Stimulated activated CD8-positive, alpha-beta memory T cell treated with anti-CD3 and anti-CD28 coated beads, Interleukin-7, amount 100 ng/mL, for 48 hours (primary cell): ENCODE data around the gene FAM216B.
"Not testable (repeated sequence)": the region's sequence is repeated elsewhere in the genome, so short reads cannot be mapped to it uniquely, and the experiment has no call there.

Experiments used
- DNase-seq, 2 donors: peaks; one replicate each; pipeline ENCODE4 v3.0.0-alpha.2; 2020; ENCODE audit warnings: low read depth in 1 of 2; ENCODE audit errors: extremely low read depth in 1 of 2

Gene FAM216B

DNA sequence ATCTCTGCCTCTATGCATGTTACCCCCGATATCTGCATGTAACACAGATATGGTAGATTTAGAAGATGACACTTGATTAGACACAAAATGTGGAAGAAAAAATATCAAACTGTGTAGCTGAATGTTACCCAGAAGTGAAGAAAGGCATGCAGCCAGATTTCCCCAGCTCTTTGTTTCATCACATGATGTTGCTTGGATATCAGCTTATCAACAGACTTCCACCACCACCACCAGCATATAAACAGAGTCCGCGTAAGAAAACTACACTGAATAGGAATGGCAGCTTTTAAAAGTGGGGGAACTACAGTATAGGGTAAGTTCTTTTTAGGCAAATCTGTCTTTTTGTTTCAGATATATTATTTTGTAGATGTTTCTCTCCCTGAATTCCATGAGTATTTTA, at the start of gene FAM216B:
Gene FAM216B (plus strand): TSS at position 233 of the 400 bp plus-strand sequence. CDS start 2,484 bp downstream, outside the sequence.
- DNase-seq, result no peak

DNA sequence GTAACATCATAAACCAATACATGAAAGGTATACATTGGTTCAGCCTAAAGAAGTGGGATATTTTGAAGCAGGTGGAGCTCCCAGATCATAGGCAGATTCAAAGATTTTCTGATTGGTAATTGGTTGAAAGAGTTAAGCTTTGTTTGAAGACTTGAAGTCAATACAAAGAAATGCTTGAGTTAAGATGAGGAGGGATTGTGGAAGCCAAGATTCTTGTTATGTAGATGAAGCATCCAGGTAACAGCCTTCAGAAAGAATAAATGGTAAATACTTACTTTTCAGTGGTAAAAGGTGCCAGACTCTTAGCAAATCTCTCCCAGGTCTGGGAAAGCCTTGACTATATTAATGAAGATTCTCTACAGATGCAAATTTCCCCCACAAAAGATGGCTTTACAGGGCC, 49.3 kb upstream of the FAM216B start:
- no peak for DNase-seq

DNA sequence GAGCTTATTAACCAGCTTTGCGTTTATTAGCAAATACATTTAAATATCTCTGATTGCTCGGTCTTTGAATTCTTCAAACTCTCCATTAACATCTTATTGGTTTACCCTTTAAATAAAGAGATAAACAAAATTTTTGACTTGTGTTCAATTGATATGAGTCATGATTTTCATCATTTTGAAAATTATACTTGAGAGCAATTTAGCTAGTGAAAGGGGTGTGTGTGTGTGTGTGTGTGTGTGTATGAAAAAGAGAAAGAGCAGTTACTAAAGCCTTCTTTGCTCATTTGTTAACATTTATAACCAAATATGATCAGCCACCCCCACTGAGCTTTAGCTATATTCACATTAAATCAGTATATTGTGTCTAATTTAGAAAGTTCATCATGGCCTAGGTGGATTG, 48.3 kb upstream of the FAM216B start:
- DNase-seq, result no peak

DNA sequence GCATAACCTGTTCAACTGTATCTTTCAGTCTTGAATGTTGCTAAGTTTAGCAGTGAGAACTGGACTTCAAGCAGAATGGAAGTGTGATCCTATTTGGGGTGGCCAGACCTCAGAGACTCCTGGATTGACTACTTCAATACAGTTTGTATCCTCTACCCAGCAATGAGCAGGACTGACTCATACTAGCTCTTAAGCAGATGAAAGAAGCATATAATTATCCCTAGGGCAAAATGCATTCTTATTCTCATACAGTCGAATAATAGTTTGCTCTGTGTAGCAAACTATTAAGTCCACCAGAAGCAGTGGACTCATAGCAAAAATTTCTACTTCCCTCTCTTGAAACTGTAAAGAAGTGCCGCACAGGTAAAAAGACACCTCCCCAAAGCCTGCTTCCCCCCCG, 46.4 kb upstream of the FAM216B start:
- no peak for DNase-seq

DNA sequence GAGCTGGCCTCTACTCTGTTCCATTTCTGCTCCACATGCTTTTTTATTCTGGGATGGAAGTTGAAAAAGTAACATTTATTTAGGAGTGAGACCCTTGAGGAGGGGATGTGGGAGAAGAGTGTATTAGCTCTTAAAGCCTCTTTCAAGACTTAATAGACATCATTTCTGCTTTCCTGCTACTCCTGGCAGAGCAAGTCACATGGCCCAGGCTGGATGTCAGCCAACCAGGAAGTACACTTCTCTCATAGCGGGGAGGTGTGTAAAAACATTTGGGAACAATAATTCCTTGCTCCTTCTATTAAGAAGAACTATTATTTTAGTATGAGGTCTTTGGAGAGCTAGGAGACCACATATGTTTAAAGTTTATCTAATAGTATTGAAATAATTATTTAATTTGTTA, 40.6 kb upstream of the FAM216B start:
- no peak for DNase-seq

DNA sequence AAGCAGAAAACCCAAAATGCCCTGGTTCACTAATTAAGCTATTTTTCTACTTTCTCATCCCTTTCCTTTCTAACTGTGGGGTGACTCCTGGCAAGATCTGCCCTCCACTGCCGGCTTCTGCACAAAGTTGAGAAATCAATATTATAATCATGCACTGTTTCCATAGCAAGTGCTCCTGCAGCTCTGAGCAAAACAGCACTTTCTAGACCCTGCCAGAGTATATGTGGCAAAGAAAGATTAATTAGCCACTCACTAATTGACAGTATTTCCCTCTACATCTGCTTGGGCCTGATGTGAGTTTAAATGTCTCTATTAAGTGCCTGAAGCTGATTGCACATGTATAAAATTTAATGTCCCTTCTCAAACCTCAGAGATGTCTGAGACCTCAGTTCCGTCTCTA, 39.5 kb upstream of the FAM216B start:
- no peak for DNase-seq

DNA sequence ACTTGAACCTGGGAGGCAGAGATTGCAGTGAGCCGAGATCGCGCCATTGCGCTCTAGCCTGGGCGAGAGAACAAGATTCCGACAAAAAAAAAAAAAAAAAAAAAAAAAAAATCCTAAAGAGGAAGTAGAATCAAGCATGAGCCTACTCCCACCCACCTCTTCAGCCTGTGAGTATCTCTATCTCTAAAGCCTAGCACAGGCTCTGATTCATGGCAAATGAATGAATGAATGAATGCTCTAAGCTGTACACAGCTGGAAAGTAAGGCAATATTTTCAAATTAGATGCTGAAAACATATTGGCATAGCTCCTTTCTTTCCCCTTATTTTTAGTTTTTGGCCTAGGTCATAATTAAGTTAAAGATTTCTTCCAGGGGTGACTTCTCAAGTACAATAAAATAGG, 35.7 kb upstream of the FAM216B start:
- no peak for DNase-seq

DNA sequence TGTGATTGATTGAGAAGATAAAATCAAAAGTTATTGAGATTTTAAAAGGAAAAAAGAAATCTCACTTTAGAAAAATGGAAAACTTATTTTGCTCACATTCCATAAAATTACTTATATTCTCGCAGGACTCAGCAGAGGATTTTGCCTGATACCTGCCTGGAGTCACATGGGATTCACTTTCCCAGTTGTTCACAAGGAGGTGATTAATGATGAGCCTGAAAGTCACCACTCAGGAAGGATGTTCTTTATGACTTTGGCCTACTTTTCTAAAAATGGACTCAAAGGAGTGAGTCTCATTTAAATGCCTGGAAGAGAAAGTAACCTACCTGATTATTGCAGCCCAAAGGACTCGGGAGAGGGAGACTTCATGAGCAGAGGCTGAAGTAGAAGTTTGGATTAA, 34.5 kb upstream of the FAM216B start:
- no peak for DNase-seq

DNA sequence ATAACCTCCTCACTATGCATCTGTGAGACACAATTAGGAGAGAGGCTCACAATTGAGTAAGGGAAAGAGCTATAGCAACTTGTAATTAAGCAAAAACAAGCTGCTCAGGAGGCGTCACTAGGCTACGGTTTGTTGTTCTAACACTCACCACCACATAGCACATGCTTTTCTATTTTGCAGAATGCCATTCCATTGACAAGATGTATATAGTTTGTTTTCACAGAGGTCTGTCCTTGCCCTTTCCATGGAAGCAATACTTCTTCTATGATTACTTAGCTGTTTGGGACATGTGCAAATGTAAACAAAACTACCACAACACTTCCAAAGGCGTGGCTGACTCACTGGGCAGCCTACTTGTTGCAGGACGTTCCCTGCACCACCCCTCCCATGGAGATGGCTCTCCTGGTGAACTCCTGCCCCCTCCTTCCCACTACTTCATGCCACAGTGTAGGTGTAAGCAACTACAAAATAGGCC, 33.9 kb upstream of the FAM216B start:
- DNase-seq, result no peak

DNA sequence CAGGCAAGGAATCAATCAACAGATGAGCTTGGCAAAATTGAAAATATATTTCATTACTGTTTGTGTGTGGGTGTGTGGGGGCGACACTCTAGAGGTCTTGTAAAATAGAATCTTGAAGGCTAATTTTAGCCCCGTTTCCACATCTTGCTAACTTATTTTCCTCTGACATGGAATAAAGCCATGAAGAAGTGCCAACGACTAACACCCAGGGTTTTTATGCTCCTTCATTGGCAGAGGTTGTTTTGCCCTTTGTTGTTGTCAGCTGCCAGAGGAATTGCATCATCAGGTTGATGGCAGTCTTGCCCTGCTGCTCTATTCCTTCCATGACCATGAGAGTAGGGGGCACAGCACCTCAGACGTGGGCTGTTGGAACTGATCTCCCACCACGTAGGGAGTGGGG, 30.6 kb upstream of the FAM216B start:
- no peak for DNase-seq

DNA sequence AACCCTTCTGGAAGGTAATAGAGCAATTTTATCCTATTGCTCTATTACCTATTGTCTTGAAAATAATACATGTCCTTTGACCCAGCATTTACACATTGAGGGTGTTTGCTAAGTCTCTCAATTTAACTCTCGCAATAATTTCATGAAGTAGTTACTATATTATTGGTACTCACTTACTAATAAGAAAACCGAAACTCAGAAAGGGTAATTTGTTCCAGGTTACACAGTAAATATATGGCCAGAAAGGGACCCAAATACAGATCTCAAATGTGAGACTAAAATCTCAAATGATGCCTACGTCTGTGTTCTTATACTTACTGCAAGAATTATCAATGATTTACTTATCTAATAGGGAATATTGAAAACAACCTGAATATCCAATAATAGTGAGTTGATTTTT, 29.7 kb upstream of the FAM216B start:
- no peak for DNase-seq

DNA sequence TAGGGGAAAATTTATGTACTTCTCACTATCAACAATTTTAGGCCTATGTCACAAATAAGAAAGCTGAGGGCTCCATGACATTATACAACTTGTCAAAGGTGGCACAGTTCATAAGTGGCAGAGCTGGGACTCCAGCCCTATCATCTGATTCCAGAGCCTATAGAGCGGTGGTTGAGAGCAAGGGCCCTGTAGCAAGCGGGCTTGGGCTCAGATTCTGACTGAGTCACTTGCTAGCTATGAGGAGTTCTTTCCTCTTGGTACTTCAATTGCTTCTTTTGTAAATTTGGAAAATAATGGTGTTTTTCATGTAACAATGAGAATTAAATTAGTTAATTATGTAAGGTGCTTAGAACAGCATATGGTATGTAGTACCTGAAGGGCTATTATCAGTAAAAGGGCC, 28.7 kb upstream of the FAM216B start:
- DNase-seq, result no peak

DNA sequence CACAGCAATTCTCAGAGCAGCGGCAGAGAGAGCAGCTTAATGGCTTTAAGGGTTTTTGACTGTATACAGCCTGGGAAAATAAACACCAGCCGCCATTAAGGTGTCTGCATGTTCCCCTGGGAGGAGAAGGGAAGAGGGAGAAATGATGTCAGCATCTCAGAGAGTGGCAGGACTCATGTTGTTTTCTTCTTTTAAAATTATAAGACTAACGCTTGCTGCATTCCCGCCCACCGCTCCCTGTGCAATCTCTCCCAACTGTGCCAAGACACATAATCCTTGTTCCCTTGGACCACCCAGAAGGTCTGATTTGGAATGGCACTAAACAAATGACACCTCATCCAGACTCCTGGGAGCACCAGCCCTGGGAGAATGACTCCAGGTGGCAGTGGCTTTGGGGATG, 27.7 kb upstream of the FAM216B start:
- no peak for DNase-seq

DNA sequence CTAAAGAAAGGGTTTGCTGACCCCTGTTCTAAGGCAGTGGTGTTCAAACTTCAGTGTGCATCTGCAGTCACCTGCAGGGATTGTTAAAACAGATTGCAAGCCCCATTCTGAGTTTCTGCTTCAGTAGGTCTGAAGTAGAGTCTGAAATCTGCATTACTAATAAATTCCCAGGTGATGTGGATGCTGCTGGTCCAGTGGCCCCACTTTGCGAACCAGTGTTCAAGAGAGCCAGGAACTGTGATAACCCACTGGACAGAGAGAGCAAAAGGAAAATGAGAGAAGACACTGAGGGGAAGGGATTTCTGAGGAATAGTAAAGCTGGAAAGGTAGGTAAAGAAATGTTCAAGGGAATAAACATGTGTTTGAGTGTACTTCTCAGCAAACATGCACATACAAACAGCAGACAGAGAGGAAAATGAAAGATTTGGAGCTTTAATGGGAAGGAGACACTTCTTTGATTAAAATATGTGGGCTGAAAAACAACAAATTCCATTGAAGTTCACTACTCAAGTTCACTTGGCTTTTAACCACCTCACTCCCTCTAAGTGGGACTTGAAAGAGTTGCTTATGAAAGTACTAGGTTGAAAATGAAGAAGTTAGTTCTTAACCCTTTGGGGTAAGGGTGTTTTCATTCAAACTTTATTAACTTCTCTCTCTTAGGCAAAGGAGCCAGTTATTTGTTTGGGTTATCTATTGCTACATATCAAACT, 26.4 kb upstream of the FAM216B start:
- DNase-seq, result no peak

DNA sequence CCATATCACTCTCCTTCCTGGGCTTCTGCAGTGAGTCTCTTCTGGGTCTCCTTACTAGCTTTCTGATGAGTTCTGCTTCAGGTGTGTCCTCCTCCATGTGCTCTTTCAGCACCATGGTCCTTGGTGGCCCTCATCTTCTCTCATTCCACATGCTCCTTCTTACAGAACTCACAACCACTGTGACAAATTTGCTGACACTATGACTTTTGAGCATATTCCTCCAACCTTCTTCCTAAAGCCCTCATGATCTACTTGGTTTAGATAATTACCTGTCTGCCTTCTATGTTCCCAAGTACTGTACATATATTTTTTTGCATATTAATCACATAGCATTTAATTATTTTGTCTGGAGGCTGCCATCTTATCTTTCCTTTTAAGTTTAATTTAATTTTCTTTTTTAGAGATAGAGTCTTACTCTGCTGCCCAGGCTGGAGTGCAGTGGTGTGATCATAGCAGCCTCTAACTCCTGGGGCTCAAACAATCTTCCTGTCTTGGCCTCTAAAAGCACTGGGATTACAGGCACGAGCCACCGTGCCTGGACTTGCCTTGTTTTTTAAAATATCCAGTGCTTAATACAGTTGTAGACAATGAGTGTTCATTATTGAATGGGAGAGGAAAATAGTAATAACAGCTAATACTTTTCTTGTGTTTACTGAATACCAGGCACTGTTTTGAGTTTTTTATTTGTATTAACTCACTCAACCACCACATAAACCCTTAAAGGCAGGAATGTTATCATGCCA, 23.5 kb upstream of the FAM216B start:
- DNase-seq, result no peak

DNA sequence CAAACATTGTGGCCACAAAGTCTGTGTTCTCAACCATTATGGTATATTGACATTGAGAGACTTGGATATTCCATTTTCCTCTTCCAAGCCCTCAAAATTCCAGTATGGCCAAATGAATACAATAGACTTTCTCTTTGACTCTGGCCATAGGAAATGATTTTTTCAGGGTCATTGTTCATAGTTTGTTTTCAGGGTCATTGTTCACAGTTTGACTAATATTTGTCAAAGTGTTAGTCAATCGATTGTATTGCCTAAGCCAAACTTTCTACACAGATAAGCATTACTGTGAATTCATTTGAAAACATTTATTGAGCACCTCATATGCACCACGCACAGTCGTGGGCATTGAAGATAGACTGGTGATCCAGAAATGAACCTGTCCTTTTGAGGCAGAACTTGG, 22.9 kb upstream of the FAM216B start:
- no peak for DNase-seq

DNA sequence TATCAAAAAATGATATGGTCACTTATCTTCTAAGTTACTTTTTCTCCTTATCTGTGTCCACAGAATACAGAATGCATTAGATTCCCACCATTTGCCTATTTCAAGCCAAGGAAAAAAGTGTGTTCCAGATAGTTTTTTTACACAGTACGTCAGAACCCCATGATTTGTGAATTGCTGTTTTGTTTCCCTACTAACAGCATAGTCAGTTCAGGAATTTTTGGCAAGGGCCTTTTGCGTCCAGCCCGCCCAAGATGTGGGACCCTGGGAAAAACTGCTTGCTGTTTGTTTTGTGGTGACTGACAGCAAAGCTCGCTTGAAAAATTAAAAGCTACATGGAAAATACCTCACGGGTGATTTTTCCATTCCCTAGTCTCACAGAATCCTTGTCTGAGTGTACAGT, 20.4 kb upstream of the FAM216B start:
- DNase-seq, result no peak

DNA sequence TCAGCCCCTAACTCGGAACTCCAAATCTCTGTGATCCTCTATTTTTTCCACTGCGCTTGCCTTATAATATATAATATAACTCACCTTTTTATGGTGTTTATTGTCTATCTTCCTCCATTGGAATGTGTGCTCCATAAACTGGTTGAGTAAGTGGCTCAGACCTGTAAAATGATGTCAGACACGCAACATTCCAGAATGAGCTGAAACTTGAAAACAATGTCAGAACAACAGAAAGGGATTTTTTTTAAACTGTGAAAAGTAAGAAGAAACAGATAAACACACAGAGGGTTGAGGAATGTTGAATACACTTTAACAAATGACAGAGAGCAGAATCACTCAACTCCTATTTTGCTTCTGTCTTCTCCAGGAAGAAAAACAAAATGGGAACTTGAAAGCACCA, 19.1 kb upstream of the FAM216B start:
- DNase-seq, result no peak

DNA sequence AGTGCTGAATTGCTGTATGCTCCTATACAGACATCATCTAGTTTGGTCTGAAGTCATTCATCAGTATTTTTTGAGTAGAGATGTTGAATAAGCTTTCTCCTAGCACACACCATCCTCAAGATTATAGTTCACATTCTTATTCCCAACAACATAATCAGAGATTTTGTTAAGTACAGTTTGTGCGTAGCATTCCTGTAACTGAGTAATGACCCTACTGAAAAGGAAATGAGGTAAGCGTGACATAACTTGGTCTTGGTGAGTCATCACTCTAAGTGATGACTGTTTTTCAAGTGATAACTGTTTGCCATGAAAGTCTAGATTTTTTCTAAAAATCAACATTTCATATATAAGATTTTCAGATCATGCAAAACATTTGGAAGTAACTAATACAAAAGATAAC, 18.5 kb upstream of the FAM216B start:
- no peak for DNase-seq

DNA sequence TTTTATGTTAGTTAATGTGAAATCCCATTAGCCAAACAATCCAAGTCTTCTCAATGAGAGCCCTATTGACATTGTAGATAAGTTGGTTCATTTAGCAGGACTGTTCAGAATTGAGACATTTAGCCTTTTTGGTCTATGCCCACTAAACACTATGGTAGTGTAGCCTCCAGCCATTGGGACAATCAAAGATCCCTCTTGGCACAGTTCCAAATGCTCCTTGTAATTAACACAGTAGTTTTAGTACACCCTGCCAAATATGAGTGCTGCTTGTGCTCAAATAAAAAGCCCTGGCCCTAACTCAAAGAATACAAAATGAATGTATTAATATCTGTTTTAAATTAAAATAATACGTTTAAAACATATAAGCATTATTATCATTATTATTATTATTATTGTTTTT, 15.4 kb upstream of the FAM216B start:
- no peak for DNase-seq

DNA sequence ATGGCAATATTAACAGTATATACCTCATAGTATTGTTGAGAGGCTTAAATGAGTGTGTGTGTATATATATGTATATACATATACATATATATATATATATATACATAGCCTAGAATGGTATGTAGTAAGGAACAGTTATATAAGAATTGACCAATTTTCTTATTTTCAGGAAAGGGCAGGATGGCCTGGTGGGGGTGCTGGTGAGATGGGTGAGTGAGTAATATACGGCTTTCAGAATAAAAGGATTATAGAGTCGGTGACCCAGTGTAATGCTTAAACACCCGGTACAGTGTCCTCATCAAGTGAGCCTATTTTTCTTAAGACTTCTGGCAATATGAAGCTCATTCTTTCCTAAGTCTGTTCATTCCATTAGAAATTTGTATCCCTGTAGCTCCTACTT, 11.7 kb upstream of the FAM216B start:
- no peak for DNase-seq

DNA sequence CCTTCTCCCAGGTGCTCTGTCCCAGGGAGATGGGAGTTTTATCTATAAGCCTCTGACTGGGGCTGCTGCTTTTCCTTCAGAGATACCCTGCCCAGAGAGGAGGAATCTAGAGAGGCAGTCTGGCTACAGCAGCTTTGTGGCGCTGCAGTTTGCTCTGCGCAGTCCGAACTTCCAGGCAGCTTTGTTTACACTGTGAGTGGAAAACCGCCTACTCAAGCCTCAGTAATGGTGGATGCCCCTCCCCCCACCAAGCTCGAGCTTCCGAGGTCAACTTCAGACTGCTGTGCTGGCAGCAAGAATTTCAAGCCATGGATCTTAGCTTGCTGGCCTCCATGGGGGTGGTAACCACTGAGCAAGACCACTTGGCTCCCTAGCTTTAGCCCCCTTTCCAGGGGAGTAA, 4.8 kb upstream of the FAM216B start:
- DNase-seq, result not testable (repeated sequence)

DNA sequence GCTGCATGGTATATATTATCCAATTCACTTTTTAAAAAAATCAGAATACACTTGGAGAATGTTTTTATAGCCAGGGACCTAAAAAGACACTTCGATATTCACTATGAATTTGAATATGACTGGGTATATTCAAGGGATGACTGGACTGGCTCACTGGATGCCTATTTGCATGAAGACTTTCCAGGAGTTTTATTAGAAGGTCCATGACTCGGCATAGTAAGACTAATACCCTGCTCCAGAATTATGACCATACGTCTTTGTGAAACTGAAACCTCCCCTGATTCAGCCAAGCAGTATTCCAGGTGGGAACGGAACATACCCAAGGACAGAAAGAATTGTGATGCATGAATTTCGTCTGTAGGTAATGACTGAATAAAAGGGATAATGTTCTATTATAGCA, 3.9 kb upstream of the FAM216B start:
- no peak for DNase-seq
